Activated naive CD4-positive, alpha-beta T cell treated with anti-CD3 and anti-CD28 coated beads for 36 hours (primary cell): ENCODE measurements around the gene AASDH. TPM values are rescaled to one million over a fixed set of nuclear protein-coding genes. Genes with fewer than 3 reads are reported as not detected.

ENCODE experiments used
- CTCF ChIA-PET: fragments of 350-600 bp; sonication (Branson Sonifier 250); formaldehyde crosslinking; loops from one replicate; lab custom pipeline; 2021; ENCODE audit warnings: antibody characterized with exemption; lab: Charles Lee
- DNase-seq: peaks from one replicate; pipeline ENCODE4 v3.0.0-alpha.2; 2020
- H3K27ac Mint-ChIP-seq: one replicate; pipeline ENCODE4 v1.8.0; 2021; ENCODE audit warnings: mild to moderate bottlenecking, mixed read lengths
- H3K27me3 Mint-ChIP-seq: one replicate; pipeline ENCODE4 v1.8.0; 2021; ENCODE audit warnings: low read depth, mixed read lengths
- H3K36me3 Mint-ChIP-seq: one replicate; pipeline ENCODE4 v1.8.0; 2021; ENCODE audit warnings: low read depth, mixed read lengths
- H3K4me1 Mint-ChIP-seq: one replicate; pipeline ENCODE4 v1.8.0; 2021; ENCODE audit warnings: low read depth, mixed read lengths
- H3K4me3 Mint-ChIP-seq: one replicate; pipeline ENCODE4 v1.8.0; 2021; ENCODE audit warnings: mild to moderate bottlenecking, moderate library complexity, mixed read lengths
- H3K9me3 Mint-ChIP-seq: one replicate; pipeline ENCODE4 v1.8.0; 2021; ENCODE audit warnings: mixed read lengths
- intact Hi-C: fragments of 100-400 bp; cut with micrococcal nuclease; formaldehyde crosslinking; loops from one replicate; pipeline ENCODE4 v1.15.1; 2023
- total RNA-seq, 2 experiments: library from RNA; stranded (reverse); gene quantifications; one replicate each; pipeline ENCODE4 v1.2.3, GENCODE V29; 2021

The AASDH gene
- total RNA-seq, 2 experiments from 2014 or later: 13.5 to 17.0 TPM

DNA sequence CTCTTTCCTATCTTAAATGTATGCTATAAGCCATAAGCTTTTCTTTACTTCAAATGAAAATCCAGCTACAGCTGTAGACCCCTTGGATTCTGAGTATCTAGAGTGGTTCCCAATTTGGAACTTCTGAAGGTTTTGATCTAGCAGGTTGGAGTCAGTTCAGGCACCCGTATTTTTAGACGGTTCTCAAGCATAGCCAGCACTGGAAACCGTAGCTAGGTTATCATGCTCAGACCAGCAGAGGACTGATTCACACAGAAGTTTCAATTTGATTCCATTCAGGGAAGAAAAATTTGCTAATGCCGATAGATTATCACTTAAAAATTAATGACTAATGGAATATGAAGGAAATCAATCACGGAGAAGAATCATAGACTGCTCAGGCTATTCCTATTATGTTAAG lies 36.9 kb upstream of the AASDH start:
- Mint-ChIP-seq H3K36me3 (peaks cover 9% of the 10 kb centered on the region), H3K4me3 (no peak overlapping the region)

DNA sequence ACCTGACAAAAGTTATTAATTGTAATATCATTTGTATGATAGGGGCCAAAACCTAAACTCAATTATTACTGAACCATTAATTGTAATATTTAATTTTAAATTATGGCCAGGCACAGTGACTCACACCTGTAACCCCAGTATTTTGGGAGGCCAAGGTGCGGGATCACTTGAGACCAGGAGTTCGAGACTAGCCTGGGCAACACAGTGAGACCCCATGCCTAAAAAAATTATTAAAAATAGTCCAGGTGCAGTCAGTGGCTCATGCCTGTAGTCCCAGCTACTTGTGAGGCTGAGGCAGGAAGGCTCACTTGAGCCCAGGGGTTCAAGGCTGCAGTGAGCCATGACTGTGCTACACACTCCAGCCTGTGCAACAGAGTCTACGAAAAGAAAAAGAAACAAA lies 30.1 kb upstream of the AASDH start:
- Mint-ChIP-seq H3K36me3 (peaks cover 4% of the 10 kb centered on the region), H3K9me3 (no peaks in the 10 kb centered on the region), H3K4me3 (no peak overlapping the region), H3K27ac (no peak overlapping the region), H3K27me3 (no peaks in the 10 kb centered on the region), H3K4me1 (peaks cover 5% of the 10 kb centered on the region)
- intact Hi-C loops: no loop called here
- CTCF ChIA-PET: no interaction called here
- no peak for DNase-seq

More for the DNA sequence above, 36.9 kb upstream of the AASDH start:
- Mint-ChIP-seq H3K9me3 (no peaks in the 10 kb centered on the region), H3K4me1 (peaks cover 17% of the 10 kb centered on the region), H3K27me3 (no peaks in the 10 kb centered on the region), H3K27ac (no peak overlapping the region)
- intact Hi-C loops: no loop called here
- CTCF ChIA-PET: interaction anchor here (0.6 to 2.0 kb wide), 10 partner anchors 10 to 217 kb away, joined by 3 to 12 read pairs (median 4); partner anchors contain the start of genes PAICS and PPAT
- no peak for DNase-seq

DNA sequence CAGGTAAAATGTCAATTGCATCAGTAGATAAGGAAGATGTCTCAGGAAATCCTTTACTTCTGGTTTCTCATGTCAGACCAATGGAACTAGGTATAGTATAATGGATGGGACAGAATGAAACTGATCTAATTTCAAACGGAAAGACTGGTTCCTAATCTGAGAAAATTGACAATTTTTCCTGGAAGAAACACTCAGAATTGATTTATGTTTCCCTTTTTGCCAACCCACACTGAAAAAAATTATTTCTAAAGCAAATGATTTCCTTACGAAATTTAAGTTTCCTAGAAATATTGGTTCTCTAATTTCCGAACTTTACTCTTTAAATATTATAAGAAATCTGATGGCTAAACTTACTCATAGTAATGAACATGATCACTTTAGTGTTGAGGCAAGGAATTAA lies 29.1 kb upstream of the AASDH start:
- H3K4me3 Mint-ChIP-seq: no peak overlapping the region
- H3K27me3 Mint-ChIP-seq: no peaks in the 10 kb centered on the region
- no peaks in the 10 kb centered on the region for H3K9me3 Mint-ChIP-seq
- peaks cover 6% of the 10 kb centered on the region for H3K36me3 Mint-ChIP-seq
- peaks cover 12% of the 10 kb centered on the region for H3K4me1 Mint-ChIP-seq
- intact Hi-C loops: no loop called here
- no peak for DNase-seq
- H3K27ac Mint-ChIP-seq: no peak overlapping the region
- CTCF ChIA-PET: no interaction called here

DNA sequence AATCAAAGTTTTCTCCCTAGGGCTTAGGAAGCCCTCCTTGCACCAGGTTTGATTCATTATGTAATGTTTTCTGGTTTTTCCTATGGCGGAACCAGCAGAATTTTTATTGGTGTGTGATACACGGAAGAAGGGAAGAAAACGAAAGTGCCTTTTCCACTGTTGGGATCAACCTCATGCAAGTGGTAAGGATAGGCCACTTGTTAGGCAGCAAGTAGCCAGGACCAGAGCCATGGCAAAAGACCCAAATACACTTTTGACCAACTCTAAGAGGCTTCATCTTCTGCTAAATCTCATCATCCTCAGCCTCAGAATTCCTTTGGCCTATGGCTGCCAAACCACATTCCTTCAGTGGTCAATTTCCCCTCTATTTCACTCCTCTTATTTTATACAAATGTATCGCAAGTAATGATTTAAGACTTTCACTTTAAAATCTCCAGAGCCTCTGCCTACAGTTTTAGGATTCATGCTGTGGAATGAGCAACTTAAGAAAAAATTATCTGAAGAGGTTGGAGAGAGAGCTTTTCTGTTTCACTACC lies 26.9 kb upstream of the AASDH start:
- DNase-seq: no peak
- H3K9me3 Mint-ChIP-seq: no peaks in the 10 kb centered on the region
- H3K4me3 Mint-ChIP-seq: no peak overlapping the region
- CTCF ChIA-PET: no interaction called here
- no peaks in the 10 kb centered on the region for H3K27me3 Mint-ChIP-seq
- peaks cover 3% of the 10 kb centered on the region for H3K36me3 Mint-ChIP-seq
- H3K27ac Mint-ChIP-seq: no peak overlapping the region
- H3K4me1 Mint-ChIP-seq: peaks cover 20% of the 10 kb centered on the region
- intact Hi-C loops: no loop called here

DNA sequence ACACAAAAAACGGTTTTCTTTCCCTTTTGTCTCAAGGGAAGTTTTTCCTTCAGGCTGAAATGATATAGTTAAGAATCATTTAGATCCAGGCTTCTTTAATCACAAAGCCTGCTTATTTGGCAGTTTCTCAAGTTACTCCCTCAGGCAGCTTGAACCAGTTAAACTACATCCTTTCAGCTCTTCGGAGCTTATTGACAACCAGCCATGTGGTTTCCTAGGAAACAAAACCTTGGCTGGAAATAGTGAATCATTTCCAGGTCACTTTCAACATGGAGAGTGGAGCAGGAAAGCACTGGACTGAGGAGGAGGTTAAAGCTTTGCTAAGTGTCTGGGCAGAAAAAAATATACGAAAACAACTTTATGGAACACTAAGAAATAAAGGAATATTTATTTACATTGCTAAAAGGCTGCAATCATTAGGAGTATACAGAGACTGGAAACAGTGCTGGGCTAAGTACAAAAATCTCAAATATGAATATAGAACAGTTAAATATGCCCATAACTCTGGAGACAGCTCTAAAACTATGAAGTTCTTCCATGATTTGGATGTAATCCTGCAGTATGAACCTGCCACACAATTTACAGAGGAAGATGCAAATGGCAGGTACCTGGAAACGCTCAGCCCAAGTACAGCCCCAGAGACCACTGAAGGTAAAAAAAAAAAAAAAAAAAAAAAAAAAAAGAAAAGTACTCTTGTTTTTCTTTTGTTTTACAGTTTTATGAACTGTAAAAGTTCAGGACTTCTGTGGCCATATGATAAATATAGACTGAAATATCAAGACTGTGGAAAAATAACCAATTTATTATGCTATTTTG lies 23.2 kb upstream of the AASDH start:
- Mint-ChIP-seq H3K4me3 (no peak overlapping the region), H3K27ac (no peak overlapping the region), H3K27me3 (no peaks in the 10 kb centered on the region), H3K36me3 (peaks cover 18% of the 10 kb centered on the region), H3K9me3 (no peaks in the 10 kb centered on the region), H3K4me1 (peaks cover 17% of the 10 kb centered on the region)
- intact Hi-C loops: no loop called here
- CTCF ChIA-PET: interaction anchor here (1.1 kb wide), 2 partner anchors 13 to 134 kb away, joined by 3 to 4 read pairs; no protein-coding TSS in a partner anchor
- DNase-seq: peak; percentile 11

GRCh38 chr4:56409511-56410090 lies 22.3 kb upstream of the AASDH start:
- intact Hi-C loops: no loop called here
- no peak overlapping the region for H3K27ac Mint-ChIP-seq
- peaks cover 20% of the 10 kb centered on the region for H3K36me3 Mint-ChIP-seq
- peaks cover 17% of the 10 kb centered on the region for H3K4me1 Mint-ChIP-seq
- H3K4me3 Mint-ChIP-seq: no peak overlapping the region
- CTCF ChIA-PET: interaction anchor here (1.1 kb wide), 1 partner anchor 135 kb away, joined by 3 read pairs; no protein-coding TSS in a partner anchor
- no peak for DNase-seq
- no peaks in the 10 kb centered on the region for H3K27me3 Mint-ChIP-seq
- H3K9me3 Mint-ChIP-seq: no peaks in the 10 kb centered on the region

DNA sequence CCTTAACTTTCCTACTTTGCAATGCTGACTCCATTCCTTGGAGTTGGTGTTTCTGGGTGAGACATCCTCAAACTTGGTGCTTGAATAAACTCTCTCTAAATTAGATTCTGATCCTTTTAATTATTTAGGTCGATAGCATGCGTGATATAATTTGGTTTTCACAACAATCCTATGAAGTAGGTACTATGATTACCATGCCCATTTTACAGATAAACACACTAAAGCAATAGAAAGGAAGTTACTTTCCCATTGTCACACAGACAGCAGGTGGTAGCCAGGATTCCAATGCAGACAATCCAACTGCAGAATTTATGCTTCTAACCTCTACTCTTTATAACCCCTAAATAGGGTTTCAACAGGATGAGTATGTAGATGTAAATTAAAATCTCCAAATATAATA lies 21.7 kb upstream of the AASDH start:
- no peak for DNase-seq
- intact Hi-C loops: no loop called here
- H3K36me3 Mint-ChIP-seq: peaks cover 23% of the 10 kb centered on the region
- CTCF ChIA-PET: no interaction called here
- H3K9me3 Mint-ChIP-seq: no peaks in the 10 kb centered on the region
- H3K27me3 Mint-ChIP-seq: no peaks in the 10 kb centered on the region
- H3K4me3 Mint-ChIP-seq: no peak overlapping the region
- H3K27ac Mint-ChIP-seq: no peak overlapping the region
- peaks cover 17% of the 10 kb centered on the region for H3K4me1 Mint-ChIP-seq

- H3K9me3 Mint-ChIP-seq: no peaks in the 10 kb centered on the region
- intact Hi-C loops: no loop called here
- CTCF ChIA-PET: interaction anchor here (2.9 kb wide), 1 partner anchor 17 kb away, joined by 12 read pairs; no protein-coding TSS in a partner anchor
- H3K27ac Mint-ChIP-seq: no peak overlapping the region
- H3K4me1 Mint-ChIP-seq: peaks cover 7% of the 10 kb centered on the region
- DNase-seq: no peak
- H3K4me3 Mint-ChIP-seq: no peak overlapping the region
- H3K36me3 Mint-ChIP-seq: peaks cover 22% of the 10 kb centered on the region
- H3K27me3 Mint-ChIP-seq: no peaks in the 10 kb centered on the region
Observed at GRCh38 chr4:56406151-56406550, 18.9 kb upstream of the AASDH start.

DNA sequence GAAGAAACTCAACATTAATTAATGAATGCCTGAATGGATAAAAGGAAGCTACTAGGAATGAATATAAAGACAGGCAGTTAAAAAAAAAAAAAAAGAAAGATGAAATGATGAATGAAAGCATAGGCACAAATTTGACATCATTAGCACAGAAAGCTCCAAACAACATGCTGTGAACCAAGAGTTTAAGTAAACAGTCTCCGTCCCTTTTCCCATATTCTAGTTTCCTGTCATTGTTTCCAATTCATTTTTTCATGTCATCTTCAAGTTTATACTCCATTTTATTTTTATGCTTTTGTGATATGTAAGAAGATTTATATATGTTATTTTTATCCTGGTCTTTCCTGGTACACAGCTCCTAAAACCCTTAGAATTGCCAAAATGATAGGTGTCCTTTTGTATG lies 17.7 kb upstream of the AASDH start:
- no peak for DNase-seq
- intact Hi-C loops: no loop called here
- Mint-ChIP-seq H3K4me1 (peaks cover under 1% of the 10 kb centered on the region), H3K27ac (no peak overlapping the region), H3K36me3 (peaks cover 25% of the 10 kb centered on the region), H3K27me3 (no peaks in the 10 kb centered on the region), H3K4me3 (no peak overlapping the region), H3K9me3 (no peaks in the 10 kb centered on the region)
- CTCF ChIA-PET: interaction anchor here (2.9 kb wide), 1 partner anchor 19 kb away, joined by 12 read pairs; no protein-coding TSS in a partner anchor

DNA sequence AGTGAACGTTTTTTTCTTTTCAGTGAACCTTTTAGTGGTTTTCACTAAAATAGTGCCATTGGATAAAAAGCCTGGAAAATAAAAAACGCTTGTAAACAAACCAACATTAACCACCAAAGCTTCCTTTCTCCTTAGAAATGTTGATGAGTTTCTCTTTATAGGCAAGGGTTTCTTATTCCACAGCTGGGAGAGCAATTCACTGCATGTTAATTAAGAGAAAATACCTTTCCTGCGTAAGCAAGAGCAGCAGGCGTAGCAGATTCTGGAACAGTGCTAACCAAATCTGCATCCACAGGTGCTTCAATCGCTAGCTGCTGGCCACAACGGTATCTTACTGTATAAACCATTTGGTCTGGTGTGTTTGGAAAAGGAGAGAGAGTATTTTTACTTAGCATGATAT lies 13.3 kb upstream of the AASDH start:
- Mint-ChIP-seq H3K27ac (no peak overlapping the region), H3K4me1 (no peaks in the 10 kb centered on the region), H3K27me3 (no peaks in the 10 kb centered on the region), H3K4me3 (no peak overlapping the region), H3K36me3 (peaks cover 18% of the 10 kb centered on the region), H3K9me3 (no peaks in the 10 kb centered on the region)
- intact Hi-C loops: no loop called here
- no peak for DNase-seq
- CTCF ChIA-PET: interaction anchor here (0.6 kb wide), 1 partner anchor 252 kb away, joined by 3 read pairs; no protein-coding TSS in a partner anchor

- peaks cover 31% of the 10 kb centered on the region for H3K4me1 Mint-ChIP-seq
- no peaks in the 10 kb centered on the region for H3K27me3 Mint-ChIP-seq
- no peak overlapping the region for H3K4me3 Mint-ChIP-seq
- intact Hi-C loops: no loop called here
- no peak for DNase-seq
- CTCF ChIA-PET: no interaction called here
- H3K36me3 Mint-ChIP-seq: peaks cover 11% of the 10 kb centered on the region
- H3K9me3 Mint-ChIP-seq: no peaks in the 10 kb centered on the region
- no peak overlapping the region for H3K27ac Mint-ChIP-seq
Observed at GRCh38 chr4:56391270-56391669, 4.0 kb upstream of the AASDH start.

GRCh38 chr4:56389558-56389957 lies 2.3 kb upstream of the AASDH start:
- intact Hi-C loops: loop anchor here (5.0 kb wide), 1 partner anchor 158 kb away; no protein-coding TSS in a partner anchor
- no peak overlapping the region for H3K4me3 Mint-ChIP-seq
- CTCF ChIA-PET: no interaction called here
- H3K27ac Mint-ChIP-seq: peak overlapping the region; percentile 70
- peaks cover 34% of the 10 kb centered on the region for H3K4me1 Mint-ChIP-seq
- H3K27me3 Mint-ChIP-seq: no peaks in the 10 kb centered on the region
- H3K9me3 Mint-ChIP-seq: no peaks in the 10 kb centered on the region
- peaks cover 5% of the 10 kb centered on the region for H3K36me3 Mint-ChIP-seq
- DNase-seq: no peak
